HG03064 (cell line): ENCODE data around the gene CD68.
"Not testable (repeated sequence)": the region's sequence is repeated elsewhere in the genome, so short reads cannot be mapped to it uniquely, and the experiment has no call there.

ENCODE experiments used
- ATAC-seq: cut with Tn5 transposase; IDR thresholded peaks from one replicate; pipeline ENCODE4 v1.9.1; 2021; ENCODE audit warnings: low read depth; ENCODE audit not compliant: unreplicated experiment

The CD68 gene

GRCh38 chr17:7579834-7580603 lies 581 bp downstream of the CD68 start:
- no peak for ATAC-seq

GRCh38 chr17:7580604-7581575 lies 1.5 kb downstream of the CD68 start:
- no peak for ATAC-seq

- no peak for ATAC-seq
Measured at GRCh38 chr17:7582396-7583252, 3.2 kb downstream of the CD68 start.

GRCh38 chr17:7583253-7584109 lies 4.0 kb downstream of the CD68 start, which contains the start of gene MPDU1:
TSS of gene MPDU1 (plus strand) at chr17:7583852. CDS start at chr17:7583863, 11 bp downstream.
- ATAC-seq: peak; percentile 53

- ATAC-seq: no peak
Measured at GRCh38 chr17:7586673-7587419, 7.4 kb downstream of the CD68 start.

- ATAC-seq: no peak
Measured at GRCh38 chr17:7587420-7588151, 8.1 kb downstream of the CD68 start.

GRCh38 chr17:7588553-7589203 lies 9.2 kb downstream of the CD68 start:
- ATAC-seq: no peak

- no peak for ATAC-seq
Measured at GRCh38 chr17:7589204-7589868, 9.9 kb downstream of the CD68 start.

- no peak for ATAC-seq
Measured at GRCh38 chr17:7589891-7590691, 10.7 kb downstream of the CD68 start, which contains the start of gene SOX15. TSS of gene SOX15 (minus strand) at chr17:7590094. CDS start at chr17:7589676, 418 bp downstream.

- ATAC-seq: no peak
Measured at GRCh38 chr17:7590743-7591142, 11.3 kb downstream of the CD68 start.

GRCh38 chr17:7591596-7591995 lies 12.2 kb downstream of the CD68 start:
- ATAC-seq: no peak

GRCh38 chr17:7592422-7593021 lies 13.1 kb downstream of the CD68 start:
- no peak for ATAC-seq

- ATAC-seq: no peak
Measured at GRCh38 chr17:7593296-7593695, 13.9 kb downstream of the CD68 start.

- ATAC-seq: not testable (repeated sequence)
Measured at GRCh38 chr17:7597561-7597960, 18.1 kb downstream of the CD68 start.

GRCh38 chr17:7606280-7606679 lies 26.8 kb downstream of the CD68 start:
- no peak for ATAC-seq

GRCh38 chr17:7610641-7611040 lies 31.2 kb downstream of the CD68 start:
- ATAC-seq: no peak
